Activated naive CD4-positive, alpha-beta T cell treated with anti-CD3 and anti-CD28 coated beads for 36 hours (primary cell): Measurements from ENCODE around the gene MTTP. TPM values are rescaled to one million over a fixed set of nuclear protein-coding genes. Genes with fewer than 3 reads are reported as not detected.
"Not testable (repeated sequence)": the region's sequence is repeated elsewhere in the genome, so short reads cannot be mapped to it uniquely, and the experiment has no call there.

Source experiments
- CTCF ChIA-PET: fragments of 350-600 bp; sonication (Branson Sonifier 250); formaldehyde crosslinking; loops from one replicate; lab custom pipeline; 2021; ENCODE audit warnings: antibody characterized with exemption; lab: Charles Lee
- DNase-seq: peaks from one replicate; pipeline ENCODE4 v3.0.0-alpha.2; 2020
- H3K27ac Mint-ChIP-seq: one replicate; pipeline ENCODE4 v1.8.0; 2021; ENCODE audit warnings: mild to moderate bottlenecking, mixed read lengths
- H3K27me3 Mint-ChIP-seq: one replicate; pipeline ENCODE4 v1.8.0; 2021; ENCODE audit warnings: low read depth, mixed read lengths
- H3K36me3 Mint-ChIP-seq: one replicate; pipeline ENCODE4 v1.8.0; 2021; ENCODE audit warnings: low read depth, mixed read lengths
- H3K4me1 Mint-ChIP-seq: one replicate; pipeline ENCODE4 v1.8.0; 2021; ENCODE audit warnings: low read depth, mixed read lengths
- H3K4me3 Mint-ChIP-seq: one replicate; pipeline ENCODE4 v1.8.0; 2021; ENCODE audit warnings: mild to moderate bottlenecking, moderate library complexity, mixed read lengths
- H3K9me3 Mint-ChIP-seq: one replicate; pipeline ENCODE4 v1.8.0; 2021; ENCODE audit warnings: mixed read lengths
- intact Hi-C: fragments of 100-400 bp; cut with micrococcal nuclease; formaldehyde crosslinking; loops from one replicate; pipeline ENCODE4 v1.15.1; 2023
- total RNA-seq, 2 experiments: library from RNA; stranded (reverse); gene quantifications; one replicate each; pipeline ENCODE4 v1.2.3, GENCODE V29; 2021

MTTP gene
- total RNA-seq: under 1 TPM in 1 of 2 experiments, not detected in 1; 0.47 TPM

GRCh38 chr4:99574530-99575324, at the start of gene MTTP:
TSS of gene MTTP (plus strand) at chr4:99574824. CDS start at chr4:99574910, 86 bp downstream.
- Mint-ChIP-seq H3K27ac (no peak within 1 kb of the TSS), H3K9me3 (no peaks in the 10 kb centered on the region), H3K36me3 (no peaks in the 10 kb centered on the region), H3K4me1 (no peaks in the 10 kb centered on the region), H3K27me3 (peaks cover 15% of the 10 kb centered on the region), H3K4me3 (no peak within 1 kb of the TSS)
- CTCF ChIA-PET: interaction anchor here (1.2 kb wide), 1 partner anchor 234 kb away, joined by 3 read pairs; no protein-coding TSS in a partner anchor
- DNase-seq: no peak
- intact Hi-C loops: no loop called here

- intact Hi-C loops: no loop called here
- no peak for DNase-seq
- H3K9me3 Mint-ChIP-seq: peaks cover 2% of the 10 kb centered on the region
- CTCF ChIA-PET: interaction anchor here (1.6 kb wide), 1 partner anchor 13 kb away, joined by 4 read pairs; no protein-coding TSS in a partner anchor
- H3K27ac Mint-ChIP-seq: no peak overlapping the region
- H3K36me3 Mint-ChIP-seq: no peaks in the 10 kb centered on the region
- no peak overlapping the region for H3K4me3 Mint-ChIP-seq
- H3K27me3 Mint-ChIP-seq: no peaks in the 10 kb centered on the region
- no peaks in the 10 kb centered on the region for H3K4me1 Mint-ChIP-seq
Measured at GRCh38 chr4:99529228-99529627, 45.4 kb upstream of the MTTP start.

- no peak overlapping the region for H3K27ac Mint-ChIP-seq
- no peaks in the 10 kb centered on the region for H3K27me3 Mint-ChIP-seq
- H3K4me3 Mint-ChIP-seq: no peak overlapping the region
- H3K36me3 Mint-ChIP-seq: no peaks in the 10 kb centered on the region
- H3K4me1 Mint-ChIP-seq: no peaks in the 10 kb centered on the region
- peaks cover 2% of the 10 kb centered on the region for H3K9me3 Mint-ChIP-seq
- CTCF ChIA-PET: interaction anchor here (1.6 kb wide), 1 partner anchor 14 kb away, joined by 4 read pairs; no protein-coding TSS in a partner anchor
- DNase-seq: no peak
- intact Hi-C loops: no loop called here
Measured at GRCh38 chr4:99529956-99530355, 44.7 kb upstream of the MTTP start.

GRCh38 chr4:99534699-99535098, 39.9 kb upstream of the MTTP start:
- DNase-seq, H3K27me3 Mint-ChIP-seq, H3K4me3 Mint-ChIP-seq, H3K9me3 Mint-ChIP-seq, intact Hi-C loops, H3K4me1 Mint-ChIP-seq, H3K27ac Mint-ChIP-seq, H3K36me3 Mint-ChIP-seq: not testable (repeated sequence)
- CTCF ChIA-PET: interaction anchor here (0.6 kb wide), 1 partner anchor 350 kb away, joined by 3 read pairs; no protein-coding TSS in a partner anchor

GRCh38 chr4:99536271-99536670, 38.4 kb upstream of the MTTP start:
- Mint-ChIP-seq H3K27me3 (no peaks in the 10 kb centered on the region), H3K9me3 (peaks cover 2% of the 10 kb centered on the region), H3K27ac (no peak overlapping the region), H3K4me3 (no peak overlapping the region), H3K36me3 (no peaks in the 10 kb centered on the region), H3K4me1 (no peaks in the 10 kb centered on the region)
- CTCF ChIA-PET: no interaction called here
- intact Hi-C loops: no loop called here
- DNase-seq: no peak

GRCh38 chr4:99536848-99537247, 37.8 kb upstream of the MTTP start:
- intact Hi-C loops: no loop called here
- Mint-ChIP-seq H3K27me3 (no peaks in the 10 kb centered on the region), H3K36me3 (no peaks in the 10 kb centered on the region), H3K27ac (no peak overlapping the region), H3K4me1 (no peaks in the 10 kb centered on the region), H3K9me3 (peaks cover 2% of the 10 kb centered on the region), H3K4me3 (no peak overlapping the region)
- CTCF ChIA-PET: no interaction called here
- DNase-seq: no peak

- CTCF ChIA-PET: interaction anchor here (0.5 kb wide), 1 partner anchor 558 kb away, joined by 4 read pairs; no protein-coding TSS in a partner anchor
- Mint-ChIP-seq H3K4me1 (no peaks in the 10 kb centered on the region), H3K9me3 (peaks cover 2% of the 10 kb centered on the region), H3K27ac (no peak overlapping the region), H3K27me3 (no peaks in the 10 kb centered on the region), H3K4me3 (no peak overlapping the region), H3K36me3 (no peaks in the 10 kb centered on the region)
- intact Hi-C loops: no loop called here
- DNase-seq: no peak
Measured at GRCh38 chr4:99537674-99538073, 37.0 kb upstream of the MTTP start.

- H3K9me3 Mint-ChIP-seq: peaks cover 6% of the 10 kb centered on the region
- H3K4me1 Mint-ChIP-seq: no peaks in the 10 kb centered on the region
- CTCF ChIA-PET: no interaction called here
- intact Hi-C loops: no loop called here
- DNase-seq: no peak
- H3K36me3 Mint-ChIP-seq: peaks cover 3% of the 10 kb centered on the region
- no peak overlapping the region for H3K27ac Mint-ChIP-seq
- no peak overlapping the region for H3K4me3 Mint-ChIP-seq
- no peaks in the 10 kb centered on the region for H3K27me3 Mint-ChIP-seq
Measured at GRCh38 chr4:99540277-99540939, 34.2 kb upstream of the MTTP start.

GRCh38 chr4:99552872-99553271, 21.8 kb upstream of the MTTP start:
- Mint-ChIP-seq H3K27ac (no peak overlapping the region), H3K4me1 (no peaks in the 10 kb centered on the region), H3K9me3 (no peaks in the 10 kb centered on the region), H3K27me3 (no peaks in the 10 kb centered on the region), H3K36me3 (peaks cover 12% of the 10 kb centered on the region), H3K4me3 (no peak overlapping the region)
- CTCF ChIA-PET: interaction anchor here (1.6 kb wide), 1 partner anchor 255 kb away, joined by 8 read pairs; no protein-coding TSS in a partner anchor
- DNase-seq: no peak
- intact Hi-C loops: no loop called here

- CTCF ChIA-PET: interaction anchor here (0.8 to 3.2 kb wide), 4 partner anchors 245 to 323 kb away, joined by 3 to 24 read pairs (median 6); no protein-coding TSS in a partner anchor
- H3K4me1 Mint-ChIP-seq: peaks cover 14% of the 10 kb centered on the region
Measured at GRCh38 chr4:99563310-99564186, 11.1 kb upstream of the MTTP start, which contains the start of gene TRMT10A. TSS of gene TRMT10A (minus strand) at chr4:99564039. CDS start at chr4:99559338, 4,701 bp downstream.

GRCh38 chr4:99564921-99565320, 9.7 kb upstream of the MTTP start:
- no peak for DNase-seq
- H3K4me3 Mint-ChIP-seq: no peak overlapping the region
- CTCF ChIA-PET: interaction anchor here (3.2 kb wide), 1 partner anchor 243 kb away, joined by 24 read pairs; no protein-coding TSS in a partner anchor
- no peaks in the 10 kb centered on the region for H3K9me3 Mint-ChIP-seq
- peaks cover 11% of the 10 kb centered on the region for H3K27me3 Mint-ChIP-seq
- no peaks in the 10 kb centered on the region for H3K36me3 Mint-ChIP-seq
- H3K4me1 Mint-ChIP-seq: peaks cover 14% of the 10 kb centered on the region
- no peak overlapping the region for H3K27ac Mint-ChIP-seq
- intact Hi-C loops: loop anchor here (1.0 to 5.0 kb wide), 6 partner anchors 147 to 1422 kb away; partner anchors contain the start of genes ADH5, EIF4E, RAP1GDS1 and STPG2

More at GRCh38 chr4:99563310-99564186, 11.1 kb upstream of the MTTP start, which contains the start of gene TRMT10A:
- no peaks in the 10 kb centered on the region for H3K9me3 Mint-ChIP-seq
- peak within 1 kb of the TSS; percentile 96 for H3K27ac Mint-ChIP-seq
- no peaks in the 10 kb centered on the region for H3K36me3 Mint-ChIP-seq
- peak; percentile 97 for DNase-seq
- peak within 1 kb of the TSS; percentile 93 for H3K4me3 Mint-ChIP-seq
- peaks cover 6% of the 10 kb centered on the region for H3K27me3 Mint-ChIP-seq
- intact Hi-C loops: loop anchor here (1.0 to 5.0 kb wide), 17 partner anchors 51 to 1420 kb away; partner anchors contain the start of genes ADH5, EIF4E, LAMTOR3 and METAP1
